ENCODE data around the gene RC3H2. TPM values are rescaled to one million over a fixed set of nuclear protein-coding genes. Genes with fewer than 3 reads are reported as not detected.
A peak's percentile ranks its signal among the peaks of the same experiment; 100 is the strongest.
"Not testable (repeated sequence)": the region's sequence is repeated elsewhere in the genome, so short reads cannot be mapped to it uniquely, and the experiment has no call there.

RC3H2 gene
- polyA plus RNA-seq, 4 donors, result 8.6 to 28.1 (median 11.0) TPM

DNA sequence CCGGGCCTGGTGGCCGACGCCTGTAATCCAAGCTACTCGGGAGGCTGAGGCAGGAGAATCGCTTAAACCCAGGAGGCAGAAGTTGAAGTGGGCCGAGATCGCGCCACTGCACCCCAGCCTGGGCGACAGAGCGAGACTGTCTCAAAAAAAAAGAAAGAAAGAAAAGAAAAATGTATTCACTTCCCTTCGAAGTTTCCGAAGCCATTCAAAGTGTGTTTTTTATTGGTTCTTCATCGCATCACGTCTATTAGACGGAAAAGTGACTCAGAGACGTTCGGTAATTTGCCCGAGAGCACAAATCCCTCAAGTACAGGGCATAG is 76.2 kb downstream of the RC3H2 start:
- H3K36me3 ChIP-seq (ENCODE audit: control insufficient read depth in 3 of 3, insufficient read depth in 2 of 3, low read depth in 1 of 3, low read length in 3 of 3), result peaks cover 3 to 13% (median 6%) of the 10 kb centered on the region in 3 donors
- 70 to 72% (median 71%) methylated on average over 18 of the region's 18 CpGs for WGBS, 3 donors
- not testable (repeated sequence) for H3K9me3 ChIP-seq (ENCODE audit: control insufficient read depth in 2 of 2, insufficient read depth in 1 of 2, low read depth in 1 of 2, low read length in 1 of 2); H3K4me1 ChIP-seq (ENCODE audit: control insufficient read depth in 3 of 3, insufficient read depth in 2 of 3, low read depth in 1 of 3, low read length in 2 of 3); DNase-seq; FAIRE-seq; H3K27me3 ChIP-seq (ENCODE audit: control insufficient read depth in 3 of 3, insufficient read depth in 3 of 3, low read length in 3 of 3)
- peak overlapping the region; percentile 85 to 97 (median 89) for H3K4me3 ChIP-seq (ENCODE audit: low read depth in 1 of 3, low read length in 3 of 3)
- H3K27ac ChIP-seq (ENCODE audit: low read depth in 1 of 3, low read length in 2 of 3), result peak overlapping the region in 2 of 3 donors; percentile 92 to 98

DNA sequence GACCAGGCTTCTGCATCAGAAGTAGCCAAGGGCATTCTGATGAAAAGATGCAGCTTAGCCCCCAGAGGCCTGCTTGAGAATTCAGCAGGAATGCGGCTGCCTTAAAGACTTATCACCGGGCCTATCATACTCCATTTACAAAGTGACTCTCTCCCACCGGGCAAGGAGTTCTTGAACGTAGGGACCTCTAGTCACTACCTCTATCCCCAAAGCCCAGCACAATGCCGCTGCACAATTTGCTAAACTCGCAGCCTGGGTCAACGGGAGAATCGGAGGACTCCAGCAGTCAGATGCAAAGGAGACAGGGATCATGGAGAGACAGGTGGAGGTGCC is 77.4 kb downstream of the RC3H2 start:
- Histone ChIP-seq H3K4me1 (ENCODE audit: control insufficient read depth in 3 of 3, insufficient read depth in 2 of 3, low read depth in 1 of 3, low read length in 2 of 3) (peaks cover 0 to 9% (median 5%) of the 10 kb centered on the region in 3 donors), H3K27ac (ENCODE audit: low read depth in 1 of 3, low read length in 2 of 3) (peak overlapping the region in 2 of 3 donors; percentile 92 to 98), H3K36me3 (ENCODE audit: control insufficient read depth in 3 of 3, insufficient read depth in 2 of 3, low read depth in 1 of 3, low read length in 3 of 3) (peaks cover 4 to 21% (median 10%) of the 10 kb centered on the region in 3 donors), H3K27me3 (ENCODE audit: control insufficient read depth in 3 of 3, insufficient read depth in 3 of 3, low read length in 3 of 3) (no peaks in the 10 kb centered on the region), H3K9me3 (ENCODE audit: control insufficient read depth in 2 of 2, insufficient read depth in 1 of 2, low read depth in 1 of 2, low read length in 1 of 2) (no peaks in the 10 kb centered on the region), H3K4me3 (ENCODE audit: low read depth in 1 of 3, low read length in 3 of 3) (peak overlapping the region; percentile 85 to 97 (median 89))
- FAIRE-seq (no peak), DNase-seq (no peak)
- 0 to 2% (median 1%) methylated on average over 8 of the region's 8 CpGs for WGBS, 3 donors

DNA sequence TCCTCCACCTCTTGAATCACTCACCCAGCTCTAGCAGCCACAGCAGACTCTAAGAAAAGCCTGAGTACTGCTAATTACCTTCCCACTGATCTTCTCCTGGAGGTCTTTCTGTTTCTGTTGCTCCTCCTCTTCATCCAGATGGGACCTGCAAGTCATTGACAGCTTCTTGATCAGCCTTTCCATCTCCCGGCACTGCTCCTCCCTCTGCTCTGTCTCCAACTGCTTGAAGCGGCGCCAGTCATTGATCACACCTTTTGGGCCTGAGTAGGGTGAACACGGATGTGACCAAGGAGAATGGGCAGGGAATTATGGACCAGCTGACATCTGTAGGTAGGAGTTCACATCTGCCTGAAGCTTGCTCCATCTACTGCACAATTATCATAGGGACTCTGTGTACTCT is 82.2 kb downstream of the RC3H2 start:
- no peak for FAIRE-seq
- no peak for DNase-seq
- WGBS, 3 donors, result 88 to 91% (median 90%) methylated on average over 4 of the region's 4 CpGs
- Histone ChIP-seq H3K27me3 (ENCODE audit: control insufficient read depth in 3 of 3, insufficient read depth in 3 of 3, low read length in 3 of 3) (no peaks in the 10 kb centered on the region), H3K4me3 (ENCODE audit: low read depth in 1 of 3, low read length in 3 of 3) (no peak overlapping the region), H3K27ac (ENCODE audit: low read depth in 1 of 3, low read length in 2 of 3) (no peak overlapping the region), H3K9me3 (ENCODE audit: control insufficient read depth in 2 of 2, insufficient read depth in 1 of 2, low read depth in 1 of 2, low read length in 1 of 2) (no peaks in the 10 kb centered on the region), H3K4me1 (ENCODE audit: control insufficient read depth in 3 of 3, insufficient read depth in 2 of 3, low read depth in 1 of 3, low read length in 2 of 3) (peaks cover 0 to 6% (median 5%) of the 10 kb centered on the region in 3 donors), H3K36me3 (ENCODE audit: control insufficient read depth in 3 of 3, insufficient read depth in 2 of 3, low read depth in 1 of 3, low read length in 3 of 3) (peaks cover 10 to 34% (median 22%) of the 10 kb centered on the region in 3 donors)

DNA sequence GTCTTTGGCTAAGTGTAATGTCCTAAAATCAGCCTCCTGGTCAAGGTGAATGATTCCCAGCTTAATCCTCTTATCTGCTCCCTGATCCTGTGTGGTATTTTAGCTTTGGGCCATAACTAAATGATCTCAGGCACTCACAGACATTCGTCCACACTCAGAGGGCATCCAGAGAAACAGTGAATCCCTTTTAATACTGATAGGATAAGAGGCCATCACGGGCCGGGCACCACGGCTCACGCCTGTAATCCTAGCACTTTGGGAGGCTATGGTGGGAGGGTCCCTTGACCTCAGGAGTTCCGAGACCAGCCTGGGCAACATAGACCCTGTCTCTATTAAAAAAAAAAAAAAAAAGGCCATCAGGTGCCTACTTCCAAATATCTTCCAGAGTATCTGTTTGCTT is 83.1 kb downstream of the RC3H2 start:
- FAIRE-seq, result no peak
- peaks cover 10 to 42% (median 22%) of the 10 kb centered on the region in 3 donors for H3K36me3 ChIP-seq (ENCODE audit: control insufficient read depth in 3 of 3, insufficient read depth in 2 of 3, low read depth in 1 of 3, low read length in 3 of 3)
- peaks cover 0 to 3% (median under 1%) of the 10 kb centered on the region in 3 donors for H3K4me1 ChIP-seq (ENCODE audit: control insufficient read depth in 3 of 3, insufficient read depth in 2 of 3, low read depth in 1 of 3, low read length in 2 of 3)

DNA sequence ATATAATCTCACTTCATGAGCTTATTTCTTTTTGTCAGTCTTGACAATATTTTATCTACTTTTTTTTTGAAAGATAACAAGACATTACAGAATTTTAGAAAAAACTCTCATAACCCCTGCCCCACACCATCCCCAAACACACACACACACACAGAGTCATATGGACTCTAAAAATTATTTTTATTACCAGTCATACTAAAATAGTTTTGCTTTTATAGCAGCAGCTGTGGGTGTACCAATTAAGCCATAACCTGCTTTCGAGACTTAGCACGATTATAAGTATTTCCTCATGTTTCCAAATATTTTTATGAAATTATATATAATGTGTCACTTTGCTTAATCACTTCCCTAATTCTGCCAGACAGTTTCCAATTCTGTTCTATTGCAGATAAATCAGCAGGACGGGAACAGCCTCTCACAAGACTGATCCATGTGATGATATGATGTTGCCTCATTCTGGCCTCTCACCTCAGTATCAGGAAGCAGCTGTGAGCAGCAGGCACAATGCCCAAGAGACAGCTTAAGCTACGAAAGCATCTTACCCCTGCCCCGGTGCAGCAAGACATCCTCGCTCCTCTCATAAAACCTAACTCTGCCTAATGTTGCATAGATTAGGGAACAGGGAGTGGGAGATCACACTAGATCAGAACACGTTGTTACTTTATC is 83.7 kb downstream of the RC3H2 start:
- Histone ChIP-seq H3K27me3 (ENCODE audit: control insufficient read depth in 3 of 3, insufficient read depth in 3 of 3, low read length in 3 of 3) (no peaks in the 10 kb centered on the region), H3K4me1 (ENCODE audit: control insufficient read depth in 3 of 3, insufficient read depth in 2 of 3, low read depth in 1 of 3, low read length in 2 of 3) (no peaks in the 10 kb centered on the region), H3K4me3 (ENCODE audit: low read depth in 1 of 3, low read length in 3 of 3) (no peak overlapping the region), H3K9me3 (ENCODE audit: control insufficient read depth in 2 of 2, insufficient read depth in 1 of 2, low read depth in 1 of 2, low read length in 1 of 2) (no peaks in the 10 kb centered on the region), H3K27ac (ENCODE audit: low read depth in 1 of 3, low read length in 2 of 3) (peak overlapping the region in 1 of 3 donors; percentile 43), H3K36me3 (ENCODE audit: control insufficient read depth in 3 of 3, insufficient read depth in 2 of 3, low read depth in 1 of 3, low read length in 3 of 3) (peaks cover 10 to 44% (median 22%) of the 10 kb centered on the region in 3 donors)
- WGBS, 3 donors, result 51 to 61% (median 57%) methylated on average over 7 of the region's 7 CpGs
- DNase-seq, result peak in 1 of 2 donors; percentile 5
- no peak for FAIRE-seq

More for the DNA sequence above, 83.1 kb downstream of the RC3H2 start:
- Histone ChIP-seq H3K9me3 (ENCODE audit: control insufficient read depth in 2 of 2, insufficient read depth in 1 of 2, low read depth in 1 of 2, low read length in 1 of 2) (no peaks in the 10 kb centered on the region), H3K4me3 (ENCODE audit: low read depth in 1 of 3, low read length in 3 of 3) (no peak overlapping the region), H3K27ac (ENCODE audit: low read depth in 1 of 3, low read length in 2 of 3) (peak overlapping the region in 1 of 3 donors; percentile 43), H3K27me3 (ENCODE audit: control insufficient read depth in 3 of 3, insufficient read depth in 3 of 3, low read length in 3 of 3) (no peaks in the 10 kb centered on the region)
- WGBS, 3 donors, result 88 to 92% (median 92%) methylated on average over 6 of the region's 6 CpGs
- no peak for DNase-seq

DNA sequence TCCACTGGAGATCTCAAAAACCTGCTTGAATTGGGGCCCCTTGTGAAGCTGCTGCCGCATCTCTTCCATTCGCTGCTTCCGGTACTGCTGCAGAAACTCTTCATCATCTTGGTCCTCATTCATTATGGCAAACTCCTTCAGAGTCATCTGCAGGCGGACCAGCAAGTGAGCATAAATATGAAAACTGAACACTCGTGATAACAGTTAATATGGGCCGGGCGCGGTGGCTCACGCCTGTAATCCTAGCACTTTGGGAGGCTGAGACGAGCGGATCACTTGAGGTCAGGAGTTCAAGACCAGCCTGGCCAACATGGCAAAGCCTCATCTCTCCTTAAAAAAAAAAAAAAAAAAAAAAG is 84.7 kb downstream of the RC3H2 start:
- no peaks in the 10 kb centered on the region for H3K27me3 ChIP-seq (ENCODE audit: control insufficient read depth in 3 of 3, insufficient read depth in 3 of 3, low read length in 3 of 3)
- no peaks in the 10 kb centered on the region for H3K4me1 ChIP-seq (ENCODE audit: control insufficient read depth in 3 of 3, insufficient read depth in 2 of 3, low read depth in 1 of 3, low read length in 2 of 3)
- 91 to 95% (median 93%) methylated on average over 11 of the region's 11 CpGs for WGBS, 3 donors
- no peaks in the 10 kb centered on the region for H3K9me3 ChIP-seq (ENCODE audit: control insufficient read depth in 2 of 2, insufficient read depth in 1 of 2, low read depth in 1 of 2, low read length in 1 of 2)
- no peak for DNase-seq
- no peak overlapping the region for H3K27ac ChIP-seq (ENCODE audit: low read depth in 1 of 3, low read length in 2 of 3)
- peaks cover 6 to 44% (median 19%) of the 10 kb centered on the region in 3 donors for H3K36me3 ChIP-seq (ENCODE audit: control insufficient read depth in 3 of 3, insufficient read depth in 2 of 3, low read depth in 1 of 3, low read length in 3 of 3)
- no peak for FAIRE-seq
- no peak overlapping the region for H3K4me3 ChIP-seq (ENCODE audit: low read depth in 1 of 3, low read length in 3 of 3)

DNA sequence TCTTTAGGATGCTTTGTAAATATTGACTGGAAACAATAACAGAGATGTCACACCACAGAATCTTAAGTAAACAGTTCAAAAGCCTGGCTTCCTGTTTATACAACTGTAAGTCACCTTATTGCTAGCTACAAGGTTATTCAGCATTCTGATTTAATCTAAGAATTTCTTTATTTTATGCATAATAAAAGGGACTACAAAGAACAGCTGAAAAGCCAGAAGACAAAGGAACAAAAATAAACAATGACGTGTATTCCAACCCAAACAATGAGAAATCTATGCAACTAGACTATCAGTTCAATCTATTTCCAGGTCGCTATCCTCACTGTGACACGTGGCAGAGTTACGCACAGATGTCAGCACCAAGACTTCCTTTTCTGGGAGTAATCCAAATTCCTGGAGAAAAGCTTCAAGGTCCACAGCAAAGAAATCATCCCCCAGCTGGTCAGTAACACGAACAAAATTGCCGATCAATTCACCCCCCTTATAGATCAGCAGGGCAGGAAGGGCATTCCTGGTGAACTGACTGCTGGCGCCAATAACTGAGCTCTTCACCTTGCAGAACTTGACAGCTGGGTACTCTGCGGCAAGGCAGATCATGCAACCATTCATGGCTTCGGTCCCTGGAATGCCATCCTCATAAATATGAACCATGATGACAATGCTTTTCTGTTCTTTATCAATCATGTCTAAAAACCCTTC is 85.2 kb downstream of the RC3H2 start:
- Histone ChIP-seq H3K36me3 (ENCODE audit: control insufficient read depth in 3 of 3, insufficient read depth in 2 of 3, low read depth in 1 of 3, low read length in 3 of 3) (peaks cover 6 to 40% (median 19%) of the 10 kb centered on the region in 3 donors), H3K4me3 (ENCODE audit: low read depth in 1 of 3, low read length in 3 of 3) (no peak overlapping the region), H3K9me3 (ENCODE audit: control insufficient read depth in 2 of 2, insufficient read depth in 1 of 2, low read depth in 1 of 2, low read length in 1 of 2) (no peaks in the 10 kb centered on the region), H3K4me1 (ENCODE audit: control insufficient read depth in 3 of 3, insufficient read depth in 2 of 3, low read depth in 1 of 3, low read length in 2 of 3) (no peaks in the 10 kb centered on the region), H3K27me3 (ENCODE audit: control insufficient read depth in 3 of 3, insufficient read depth in 3 of 3, low read length in 3 of 3) (no peaks in the 10 kb centered on the region), H3K27ac (ENCODE audit: low read depth in 1 of 3, low read length in 2 of 3) (peak overlapping the region in 1 of 3 donors; percentile 66)
- no peak for DNase-seq
- WGBS, 3 donors, result 62 to 84% (median 80%) methylated on average over 9 of the region's 9 CpGs
- no peak for FAIRE-seq

DNA sequence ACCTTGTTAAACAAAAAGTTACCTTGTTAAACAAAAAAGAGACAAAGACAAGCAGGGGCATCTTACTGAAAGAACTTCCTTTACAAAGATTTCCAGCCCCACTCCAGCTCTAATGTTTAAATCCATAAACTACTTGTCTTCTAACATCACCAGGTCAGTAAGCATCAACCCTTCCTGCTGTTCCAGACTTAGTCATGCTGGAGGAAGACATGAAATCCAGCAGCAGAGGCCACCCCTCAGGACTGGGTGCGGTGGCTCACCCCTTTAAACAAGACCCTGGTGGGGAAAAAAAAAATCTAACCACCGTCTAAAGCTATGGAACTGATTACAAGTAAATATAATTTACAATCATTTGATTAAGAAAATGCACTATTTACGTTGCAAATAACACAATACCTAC is 85.8 kb downstream of the RC3H2 start:
- Histone ChIP-seq H3K27me3 (ENCODE audit: control insufficient read depth in 3 of 3, insufficient read depth in 3 of 3, low read length in 3 of 3) (no peaks in the 10 kb centered on the region), H3K9me3 (ENCODE audit: control insufficient read depth in 2 of 2, insufficient read depth in 1 of 2, low read depth in 1 of 2, low read length in 1 of 2) (no peaks in the 10 kb centered on the region), H3K4me1 (ENCODE audit: control insufficient read depth in 3 of 3, insufficient read depth in 2 of 3, low read depth in 1 of 3, low read length in 2 of 3) (no peaks in the 10 kb centered on the region), H3K27ac (ENCODE audit: low read depth in 1 of 3, low read length in 2 of 3) (peak overlapping the region in 1 of 3 donors; percentile 50), H3K4me3 (ENCODE audit: low read depth in 1 of 3, low read length in 3 of 3) (no peak overlapping the region), H3K36me3 (ENCODE audit: control insufficient read depth in 3 of 3, insufficient read depth in 2 of 3, low read depth in 1 of 3, low read length in 3 of 3) (peaks cover 6 to 40% (median 19%) of the 10 kb centered on the region in 3 donors)
- WGBS, 3 donors, result 51 to 77% (median 62%) methylated on average over 3 of the region's 3 CpGs
- DNase-seq (no peak), FAIRE-seq (no peak)
